ENCODE data around the gene MYO6.

Gene MYO6

GRCh38 chr6:75791881-75792280 lies 42.8 kb downstream of the MYO6 start:
- intact Hi-C loops (cut with micrococcal nuclease): no loop called here
- no peak overlapping the region for H3K4me3 Mint-ChIP-seq
- peaks cover 2% of the 10 kb centered on the region for H3K27me3 Mint-ChIP-seq
- H3K36me3 Mint-ChIP-seq (ENCODE audit: low read depth): no peaks in the 10 kb centered on the region
- H3K27ac Mint-ChIP-seq: no peak overlapping the region
- H3K9me3 Mint-ChIP-seq: no peaks in the 10 kb centered on the region
- H3K4me1 Mint-ChIP-seq (ENCODE audit: low read depth): no peaks in the 10 kb centered on the region

GRCh38 chr6:75794351-75794846 lies 45.4 kb downstream of the MYO6 start:
- H3K27ac Mint-ChIP-seq: no peak overlapping the region

GRCh38 chr6:75794954-75795739 lies 46.1 kb downstream of the MYO6 start:
- H3K27me3 Mint-ChIP-seq: peaks cover 2% of the 10 kb centered on the region
- no peak overlapping the region for H3K27ac Mint-ChIP-seq
- no peaks in the 10 kb centered on the region for H3K9me3 Mint-ChIP-seq
- intact Hi-C loops (cut with micrococcal nuclease): no loop called here
- no peaks in the 10 kb centered on the region for H3K4me1 Mint-ChIP-seq (ENCODE audit: low read depth)
- no peaks in the 10 kb centered on the region for H3K36me3 Mint-ChIP-seq (ENCODE audit: low read depth)
- H3K4me3 Mint-ChIP-seq: no peak overlapping the region

More at GRCh38 chr6:75794351-75794846, 45.4 kb downstream of the MYO6 start:
- no peak overlapping the region for H3K4me3 Mint-ChIP-seq
- H3K4me1 Mint-ChIP-seq (ENCODE audit: low read depth): no peaks in the 10 kb centered on the region
- H3K9me3 Mint-ChIP-seq: no peaks in the 10 kb centered on the region
- intact Hi-C loops (cut with micrococcal nuclease): no loop called here
- peaks cover 2% of the 10 kb centered on the region for H3K27me3 Mint-ChIP-seq
- no peaks in the 10 kb centered on the region for H3K36me3 Mint-ChIP-seq (ENCODE audit: low read depth)

- no peaks in the 10 kb centered on the region for H3K36me3 Mint-ChIP-seq (ENCODE audit: low read depth)
Measured at GRCh38 chr6:75796723-75797122, 47.7 kb downstream of the MYO6 start.

GRCh38 chr6:75800133-75800532 lies 51.1 kb downstream of the MYO6 start:
- H3K9me3 Mint-ChIP-seq: no peaks in the 10 kb centered on the region
- intact Hi-C loops (cut with micrococcal nuclease): no loop called here
- H3K27me3 Mint-ChIP-seq: no peaks in the 10 kb centered on the region
- H3K27ac Mint-ChIP-seq: no peak overlapping the region
- H3K4me3 Mint-ChIP-seq: no peak overlapping the region
- no peaks in the 10 kb centered on the region for H3K4me1 Mint-ChIP-seq (ENCODE audit: low read depth)
- H3K36me3 Mint-ChIP-seq (ENCODE audit: low read depth): no peaks in the 10 kb centered on the region

More at GRCh38 chr6:75796723-75797122, 47.7 kb downstream of the MYO6 start:
- H3K4me3 Mint-ChIP-seq: no peak overlapping the region
- H3K9me3 Mint-ChIP-seq: no peaks in the 10 kb centered on the region
- no peaks in the 10 kb centered on the region for H3K4me1 Mint-ChIP-seq (ENCODE audit: low read depth)
- no peak overlapping the region for H3K27ac Mint-ChIP-seq
- intact Hi-C loops (cut with micrococcal nuclease): no loop called here
- peaks cover 2% of the 10 kb centered on the region for H3K27me3 Mint-ChIP-seq

GRCh38 chr6:75800708-75801505 lies 51.9 kb downstream of the MYO6 start:
- no peaks in the 10 kb centered on the region for H3K9me3 Mint-ChIP-seq
- H3K4me1 Mint-ChIP-seq (ENCODE audit: low read depth): no peaks in the 10 kb centered on the region
- intact Hi-C loops (cut with micrococcal nuclease): no loop called here
- no peak overlapping the region for H3K27ac Mint-ChIP-seq
- no peaks in the 10 kb centered on the region for H3K27me3 Mint-ChIP-seq
- no peaks in the 10 kb centered on the region for H3K36me3 Mint-ChIP-seq (ENCODE audit: low read depth)
- no peak overlapping the region for H3K4me3 Mint-ChIP-seq

- Mint-ChIP-seq H3K27me3 (no peaks in the 10 kb centered on the region), H3K4me1 (ENCODE audit: low read depth) (no peaks in the 10 kb centered on the region), H3K4me3 (no peak overlapping the region), H3K36me3 (ENCODE audit: low read depth) (no peaks in the 10 kb centered on the region), H3K9me3 (peaks cover 6% of the 10 kb centered on the region), H3K27ac (no peak overlapping the region)
- intact Hi-C loops (cut with micrococcal nuclease): no loop called here
Measured at GRCh38 chr6:75802366-75802765, 53.3 kb downstream of the MYO6 start.

- Mint-ChIP-seq H3K36me3 (ENCODE audit: low read depth) (no peaks in the 10 kb centered on the region), H3K9me3 (peaks cover 20% of the 10 kb centered on the region), H3K4me1 (ENCODE audit: low read depth) (no peaks in the 10 kb centered on the region), H3K27ac (no peak overlapping the region), H3K27me3 (no peaks in the 10 kb centered on the region), H3K4me3 (no peak overlapping the region)
- intact Hi-C loops (cut with micrococcal nuclease): no loop called here
Measured at GRCh38 chr6:75808507-75808906, 59.5 kb downstream of the MYO6 start.

- H3K27ac Mint-ChIP-seq: no peak overlapping the region
- no peaks in the 10 kb centered on the region for H3K4me1 Mint-ChIP-seq (ENCODE audit: low read depth)
- peaks cover 12% of the 10 kb centered on the region for H3K9me3 Mint-ChIP-seq
- H3K4me3 Mint-ChIP-seq: no peak overlapping the region
- intact Hi-C loops (cut with micrococcal nuclease): no loop called here
- no peaks in the 10 kb centered on the region for H3K36me3 Mint-ChIP-seq (ENCODE audit: low read depth)
- no peaks in the 10 kb centered on the region for H3K27me3 Mint-ChIP-seq
Measured at GRCh38 chr6:75812560-75812959, 63.5 kb downstream of the MYO6 start.

DNA sequence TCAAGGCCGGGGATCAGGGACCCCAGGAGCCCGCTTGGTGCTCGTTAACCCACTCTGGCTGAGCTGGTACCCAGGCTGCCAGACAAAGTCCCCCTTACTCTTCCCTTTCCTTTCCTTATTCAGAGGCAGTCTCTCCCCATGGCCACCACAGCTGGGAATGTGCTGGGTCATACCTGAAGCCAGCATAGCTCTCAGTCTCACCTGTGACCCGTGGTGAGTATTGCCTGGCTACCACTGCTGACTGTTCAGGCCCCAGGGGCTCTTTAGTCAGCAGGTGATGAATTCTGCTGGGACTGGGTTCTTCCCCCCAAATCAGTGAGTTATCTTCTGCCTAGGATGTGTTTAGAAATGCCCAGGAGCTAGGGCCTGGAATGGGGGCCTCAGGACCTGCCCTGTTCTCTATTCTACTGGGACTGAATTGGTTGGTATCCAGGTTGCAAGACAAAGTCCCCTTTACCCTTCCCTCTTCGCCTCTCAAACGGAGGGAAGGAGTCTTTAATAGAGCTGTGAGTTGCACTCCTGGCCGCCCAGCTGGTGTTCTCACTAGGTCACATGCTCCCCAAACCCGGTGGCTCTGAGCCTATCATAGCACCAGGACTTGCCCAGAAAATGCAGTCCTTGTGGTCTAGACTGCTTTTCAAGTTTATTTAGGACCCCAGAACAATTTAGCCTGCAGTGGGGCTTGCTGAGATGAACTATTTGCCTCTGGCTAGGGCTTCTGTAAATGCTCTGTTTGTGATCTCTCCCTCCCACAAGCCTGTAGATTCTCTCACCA lies 64.6 kb downstream of the MYO6 start:
- Mint-ChIP-seq H3K4me1 (ENCODE audit: low read depth) (no peaks in the 10 kb centered on the region), H3K4me3 (no peak overlapping the region), H3K27me3 (no peaks in the 10 kb centered on the region), H3K9me3 (peaks cover 1% of the 10 kb centered on the region), H3K36me3 (ENCODE audit: low read depth) (no peaks in the 10 kb centered on the region), H3K27ac (no peak overlapping the region)
- intact Hi-C loops (cut with micrococcal nuclease): no loop called here

DNA sequence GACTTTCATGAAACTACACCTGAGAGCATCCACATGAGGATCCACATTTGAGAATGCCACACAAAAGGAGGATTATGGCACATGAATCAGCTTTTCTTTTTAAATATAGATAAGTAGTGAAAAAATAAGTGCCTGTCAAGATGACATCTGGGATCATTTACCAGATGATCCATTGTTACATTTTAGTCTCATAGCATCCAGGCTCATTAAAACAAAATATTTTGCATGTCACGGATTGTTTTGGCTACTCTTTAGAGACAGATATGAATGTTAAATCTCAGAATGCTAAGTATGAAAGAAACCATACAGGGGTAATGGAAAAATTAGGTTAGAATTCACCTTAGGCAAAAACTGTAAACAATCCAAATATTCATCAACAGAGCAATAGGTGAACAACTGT lies 66.7 kb downstream of the MYO6 start:
- no peak overlapping the region for H3K4me3 Mint-ChIP-seq
- no peaks in the 10 kb centered on the region for H3K4me1 Mint-ChIP-seq (ENCODE audit: low read depth)
- H3K27me3 Mint-ChIP-seq: no peaks in the 10 kb centered on the region

GRCh38 chr6:75818098-75818855 lies 69.2 kb downstream of the MYO6 start:
- no peak overlapping the region for H3K27ac Mint-ChIP-seq
- intact Hi-C loops (cut with micrococcal nuclease): no loop called here
- no peak overlapping the region for H3K4me3 Mint-ChIP-seq
- no peaks in the 10 kb centered on the region for H3K9me3 Mint-ChIP-seq
- no peaks in the 10 kb centered on the region for H3K36me3 Mint-ChIP-seq (ENCODE audit: low read depth)
- no peaks in the 10 kb centered on the region for H3K27me3 Mint-ChIP-seq
- no peaks in the 10 kb centered on the region for H3K4me1 Mint-ChIP-seq (ENCODE audit: low read depth)

More for the DNA sequence above, 66.7 kb downstream of the MYO6 start:
- H3K36me3 Mint-ChIP-seq (ENCODE audit: low read depth): no peaks in the 10 kb centered on the region
- no peak overlapping the region for H3K27ac Mint-ChIP-seq
- no peaks in the 10 kb centered on the region for H3K9me3 Mint-ChIP-seq
- intact Hi-C loops (cut with micrococcal nuclease): no loop called here

GRCh38 chr6:75819776-75820487 lies 70.9 kb downstream of the MYO6 start:
- no peaks in the 10 kb centered on the region for H3K9me3 Mint-ChIP-seq
- no peaks in the 10 kb centered on the region for H3K36me3 Mint-ChIP-seq (ENCODE audit: low read depth)
- no peaks in the 10 kb centered on the region for H3K27me3 Mint-ChIP-seq
- intact Hi-C loops (cut with micrococcal nuclease): no loop called here
- no peak overlapping the region for H3K4me3 Mint-ChIP-seq
- no peak overlapping the region for H3K27ac Mint-ChIP-seq
- no peaks in the 10 kb centered on the region for H3K4me1 Mint-ChIP-seq (ENCODE audit: low read depth)
